Kidney (tissue), 14 donors: Measurements from ENCODE around the gene CEP131. TPM values are rescaled to one million over a fixed set of nuclear protein-coding genes. Genes with fewer than 3 reads are reported as not detected.

ENCODE experiments used
- DNase-seq, 5 donors: peaks; one replicate each; pipeline ENCODE4 v3.0.0-alpha.2; 2013 to 2020
- FAIRE-seq: peaks from 2 replicates; lab custom pipeline; 2012; peaks lifted over from hg19 to GRCh38; lab: Jason Lieb, UNC
- H3K27ac ChIP-seq, 2 donors: one replicate each; pipeline ENCODE4 v1.7.0; 2013; ENCODE audit warnings: low read depth in 2 of 2, low read length in 2 of 2, inconsistent platforms in 1 of 2
- H3K27me3 ChIP-seq: one replicate; pipeline ENCODE4 v1.7.1; 2013; ENCODE audit warnings: low read length, inconsistent platforms; ENCODE audit not compliant: control insufficient read depth, insufficient read depth
- H3K36me3 ChIP-seq, 3 donors: one replicate each; pipeline versions ENCODE4 v1.7.0 to v1.7.1; 2013; ENCODE audit warnings: low read length in 3 of 3, control low read depth in 1 of 3, inconsistent platforms in 1 of 3; ENCODE audit not compliant: insufficient read depth in 3 of 3, control insufficient read depth in 2 of 3
- H3K4me1 ChIP-seq, 3 donors: one replicate each; pipeline versions ENCODE4 v1.7.0 to v1.7.1; 2013; ENCODE audit warnings: low read length in 3 of 3, inconsistent platforms in 1 of 3, low read depth in 1 of 3; ENCODE audit not compliant: control insufficient read depth in 2 of 3, insufficient read depth in 2 of 3
- H3K4me3 ChIP-seq, 3 donors: one replicate each; pipeline versions ENCODE4 v1.7.0 to v1.8.1; 2013; ENCODE audit warnings: low read length in 3 of 3, control low read depth in 1 of 3, inconsistent platforms in 1 of 3
- H3K9ac ChIP-seq, 3 donors: one replicate each; pipeline versions ENCODE4 v1.7.0 to v1.7.1; 2013; ENCODE audit warnings: low read length in 3 of 3, control low read depth in 1 of 3, inconsistent platforms in 1 of 3
- H3K9me3 ChIP-seq, 3 donors: one replicate each; pipeline versions ENCODE4 v1.7.0 to v1.7.1; 2013; ENCODE audit warnings: low read length in 3 of 3, control low read depth in 1 of 3, inconsistent platforms in 1 of 3; ENCODE audit not compliant: control insufficient read depth in 2 of 3, insufficient read depth in 1 of 3
- intact Hi-C: fragments of 100-400 bp; cut with DNase I; formaldehyde crosslinking; loops from one replicate; pipeline ENCODE4 v1.11.1; 2022
- polyA plus RNA-seq: library from polyadenylated mRNA; stranded (reverse); fragments of 350-450 nt; fragmentation: Illumina TruSeq; extraction: RNeasy Lipid Tissue Mini Kit (QIAGEN cat#74804); gene quantifications from one replicate; pipeline ENCODE4 v1.2.3, GENCODE V29; 2014; ENCODE audit warnings: low read depth, low replicate concordance; ENCODE audit not compliant: insufficient read depth
- total RNA-seq: library from RNA; stranded (reverse); fragmentation: NEBNext Ultra II Directional; extraction: Animal tissue kit (Norgen Biotek cat#: 25700); gene quantifications from one replicate; pipeline ENCODE4 v1.2.1, GENCODE V29; 2021
- TF ChIP-seq, protein P1 (sequence below): IDR thresholded peaks from 3 replicates; pipeline ENCODE4 v1.5.1; 2012; ENCODE audit warnings: mild to moderate bottlenecking, moderate library complexity, borderline replicate concordance; ENCODE audit not compliant: insufficient read depth; ENCODE audit errors: extremely low read depth
- donor health status: control.
- donor health status: control.
- donor health status: control.
- donor health status: control.
- donor health status: control.
- donor health status: DM: yes; HTN: yes; CAD: no.
- donor health status: Normal renal cell carcinoma (clear cell type).

CEP131 gene
- total and polyA plus RNA-seq, 2 donors from 2014 or later, result 6.9 to 7.5 TPM

DNA sequence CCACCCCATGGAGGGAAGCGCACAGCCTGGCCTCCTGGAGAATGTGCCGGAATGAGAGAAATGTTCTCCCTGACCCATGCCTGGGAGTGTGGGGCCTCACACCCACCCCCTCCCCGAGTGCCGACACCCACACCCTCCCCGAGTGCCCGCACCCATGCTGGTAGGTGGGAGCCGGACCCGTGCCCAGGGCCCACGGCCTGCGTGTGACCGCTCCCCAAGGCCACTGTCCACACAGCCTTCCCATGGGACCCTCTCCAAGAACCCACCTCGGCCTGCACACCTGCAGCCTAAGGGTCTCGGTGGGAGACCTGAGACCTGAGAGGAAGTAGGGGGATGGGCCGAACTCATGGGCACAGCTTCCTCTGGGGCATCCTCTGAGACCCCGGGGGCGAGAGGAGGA, 60.8 kb downstream of the CEP131 start:
- no peaks in the 10 kb centered on the region for H3K9me3 ChIP-seq

GRCh38 chr17:81161536-81161935, 61.2 kb downstream of the CEP131 start:
- H3K36me3 ChIP-seq, result no peaks in the 10 kb centered on the region
- H3K9me3 ChIP-seq, result no peaks in the 10 kb centered on the region
- H3K27ac ChIP-seq, result no peak overlapping the region
- FAIRE-seq (no peak), DNase-seq (peak in 1 of 5 donors; percentile 77)
- intact Hi-C loops, result no loop called here
- H3K4me1 ChIP-seq, result no peaks in the 10 kb centered on the region
- H3K4me3 ChIP-seq, result no peak overlapping the region
- TF ChIP-seq, protein P1, sequence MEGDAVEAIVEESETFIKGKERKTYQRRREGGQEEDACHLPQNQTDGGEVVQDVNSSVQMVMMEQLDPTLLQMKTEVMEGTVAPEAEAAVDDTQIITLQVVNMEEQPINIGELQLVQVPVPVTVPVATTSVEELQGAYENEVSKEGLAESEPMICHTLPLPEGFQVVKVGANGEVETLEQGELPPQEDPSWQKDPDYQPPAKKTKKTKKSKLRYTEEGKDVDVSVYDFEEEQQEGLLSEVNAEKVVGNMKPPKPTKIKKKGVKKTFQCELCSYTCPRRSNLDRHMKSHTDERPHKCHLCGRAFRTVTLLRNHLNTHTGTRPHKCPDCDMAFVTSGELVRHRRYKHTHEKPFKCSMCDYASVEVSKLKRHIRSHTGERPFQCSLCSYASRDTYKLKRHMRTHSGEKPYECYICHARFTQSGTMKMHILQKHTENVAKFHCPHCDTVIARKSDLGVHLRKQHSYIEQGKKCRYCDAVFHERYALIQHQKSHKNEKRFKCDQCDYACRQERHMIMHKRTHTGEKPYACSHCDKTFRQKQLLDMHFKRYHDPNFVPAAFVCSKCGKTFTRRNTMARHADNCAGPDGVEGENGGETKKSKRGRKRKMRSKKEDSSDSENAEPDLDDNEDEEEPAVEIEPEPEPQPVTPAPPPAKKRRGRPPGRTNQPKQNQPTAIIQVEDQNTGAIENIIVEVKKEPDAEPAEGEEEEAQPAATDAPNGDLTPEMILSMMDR, result no peak
- no peak overlapping the region for H3K9ac ChIP-seq
- no peaks in the 10 kb centered on the region for H3K27me3 ChIP-seq

More for the DNA sequence above, 60.8 kb downstream of the CEP131 start:
- TF ChIP-seq, protein P1, result no peak
- no peaks in the 10 kb centered on the region for H3K36me3 ChIP-seq
- FAIRE-seq (no peak), DNase-seq (no peak)
- H3K27ac ChIP-seq, result no peak overlapping the region
- H3K4me3 ChIP-seq, result no peak overlapping the region
- no peaks in the 10 kb centered on the region for H3K4me1 ChIP-seq
- intact Hi-C loops, result no loop called here
- no peak overlapping the region for H3K9ac ChIP-seq
- no peaks in the 10 kb centered on the region for H3K27me3 ChIP-seq

GRCh38 chr17:81160747-81161453, 61.9 kb downstream of the CEP131 start:
- Histone ChIP-seq H3K36me3 (no peaks in the 10 kb centered on the region), H3K27me3 (no peaks in the 10 kb centered on the region), H3K9ac (no peak overlapping the region), H3K9me3 (no peaks in the 10 kb centered on the region), H3K4me3 (no peak overlapping the region), H3K27ac (no peak overlapping the region), H3K4me1 (no peaks in the 10 kb centered on the region)
- TF ChIP-seq, protein P1, result no peak
- intact Hi-C loops, result no loop called here
- FAIRE-seq, result no peak
- DNase-seq, result no peak

DNA sequence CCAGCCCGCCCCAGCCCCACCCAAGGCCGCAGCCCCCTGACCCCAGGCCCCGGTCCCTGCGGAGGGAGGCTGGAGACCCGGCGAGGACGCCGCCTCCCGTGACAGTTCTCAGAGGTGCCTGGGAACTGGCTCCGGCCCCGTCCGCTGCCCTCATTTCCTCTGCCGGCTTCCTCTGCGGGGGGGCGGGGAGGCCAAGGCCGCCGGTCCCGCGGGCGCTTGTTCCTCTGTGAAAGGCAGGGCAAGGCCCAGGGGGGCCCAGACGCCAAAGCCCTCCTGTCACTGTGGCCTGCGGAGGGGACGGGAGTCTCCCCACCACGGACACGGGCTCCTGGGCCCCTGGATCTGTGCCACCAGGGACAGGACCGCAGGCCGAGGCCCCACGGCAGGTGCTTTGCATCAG, 62.5 kb downstream of the CEP131 start:
- peak in 2 of 5 donors; percentile 35 to 83 for DNase-seq
- Histone ChIP-seq H3K36me3 (no peaks in the 10 kb centered on the region), H3K4me3 (no peak overlapping the region), H3K9me3 (no peaks in the 10 kb centered on the region), H3K27ac (no peak overlapping the region), H3K9ac (no peak overlapping the region), H3K27me3 (no peaks in the 10 kb centered on the region), H3K4me1 (no peaks in the 10 kb centered on the region)
- TF ChIP-seq, protein P1, result no peak
- intact Hi-C loops, result no loop called here
- FAIRE-seq, result no peak
